H1 (cell line): Measurements from ENCODE around the gene ALPG.

Experiments used
- FOSL1 ChIP-seq: IDR thresholded peaks from 2 replicates; pipeline ENCODE4 v1.6.1; 2011; ENCODE audit warnings: mild to moderate bottlenecking, low read depth, low read length, moderate library complexity; ENCODE audit not compliant: insufficient read depth
- POLR2A ChIP-seq, 2 experiments: IDR thresholded peaks; 1 replicate in 1 of 2; 2 replicates in 1 of 2; pipeline ENCODE4 v1.6.1; 2011; ENCODE audit warnings: low read depth in 2 of 2, low read length in 2 of 2, mild to moderate bottlenecking in 2 of 2; ENCODE audit errors: control extremely low read depth in 1 of 2
- RFX5 ChIP-seq: IDR thresholded peaks from 2 replicates; pipeline ENCODE4 v1.6.1; 2011; ENCODE audit warnings: low read depth, low read length, improper control_type of control experiment, borderline replicate concordance
- ZNF274 ChIP-seq: IDR thresholded peaks from 2 replicates; pipeline ENCODE4 v1.7.0; 2012; ENCODE audit warnings: low read length, borderline replicate concordance; ENCODE audit errors: extremely low read depth
- TF ChIP-seq, protein P1 (sequence below), 3 experiments: IDR thresholded peaks; 1 replicate in 2 of 3; 2 replicates in 1 of 3; pipeline versions ENCODE4 v1.5.1 to v1.6.1; 2011; ENCODE audit warnings: low read length in 3 of 3, mild to moderate bottlenecking in 3 of 3, inconsistent platforms in 2 of 3, low read depth in 1 of 3, moderate library complexity in 1 of 3; ENCODE audit not compliant: insufficient read depth in 1 of 3; ENCODE audit errors: control extremely low read depth in 1 of 3
- TF ChIP-seq, protein P2 (sequence below): IDR thresholded peaks from 2 replicates; pipeline ENCODE4 v1.6.1; 2011; ENCODE audit warnings: low read length, improper control_type of control experiment

DNA sequence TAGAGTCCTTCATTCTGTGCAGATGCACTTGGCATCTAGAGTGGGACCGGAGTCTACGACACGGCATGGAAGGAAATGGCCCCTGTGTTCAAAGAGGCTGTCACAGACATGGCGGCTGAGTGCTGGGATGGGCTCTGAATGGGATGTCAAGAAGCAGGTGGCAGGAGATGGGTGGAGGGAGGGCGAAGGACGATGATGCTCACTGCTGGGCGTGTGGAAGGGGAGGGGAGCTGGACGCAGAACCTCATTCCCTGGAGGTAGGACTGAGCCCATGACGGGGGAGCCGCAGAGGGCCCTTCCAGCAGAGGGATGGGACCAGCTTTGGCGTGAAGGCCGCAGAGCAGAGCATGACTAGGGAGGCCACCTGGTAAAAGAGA lies 30.5 kb downstream of the ALPG start:
- TF ChIP-seq POLR2A (IDR thresholded peaks at IDR 0.05; ENCODE audit: control extremely low read depth in 1 of 2, low read depth in 2 of 2, low read length in 2 of 2) (no peak), RFX5 (no peak), ZNF274 (no peak), FOSL1 (no peak)
- TF ChIP-seq, protein P1, sequence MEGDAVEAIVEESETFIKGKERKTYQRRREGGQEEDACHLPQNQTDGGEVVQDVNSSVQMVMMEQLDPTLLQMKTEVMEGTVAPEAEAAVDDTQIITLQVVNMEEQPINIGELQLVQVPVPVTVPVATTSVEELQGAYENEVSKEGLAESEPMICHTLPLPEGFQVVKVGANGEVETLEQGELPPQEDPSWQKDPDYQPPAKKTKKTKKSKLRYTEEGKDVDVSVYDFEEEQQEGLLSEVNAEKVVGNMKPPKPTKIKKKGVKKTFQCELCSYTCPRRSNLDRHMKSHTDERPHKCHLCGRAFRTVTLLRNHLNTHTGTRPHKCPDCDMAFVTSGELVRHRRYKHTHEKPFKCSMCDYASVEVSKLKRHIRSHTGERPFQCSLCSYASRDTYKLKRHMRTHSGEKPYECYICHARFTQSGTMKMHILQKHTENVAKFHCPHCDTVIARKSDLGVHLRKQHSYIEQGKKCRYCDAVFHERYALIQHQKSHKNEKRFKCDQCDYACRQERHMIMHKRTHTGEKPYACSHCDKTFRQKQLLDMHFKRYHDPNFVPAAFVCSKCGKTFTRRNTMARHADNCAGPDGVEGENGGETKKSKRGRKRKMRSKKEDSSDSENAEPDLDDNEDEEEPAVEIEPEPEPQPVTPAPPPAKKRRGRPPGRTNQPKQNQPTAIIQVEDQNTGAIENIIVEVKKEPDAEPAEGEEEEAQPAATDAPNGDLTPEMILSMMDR (IDR thresholded peaks at IDR 0.05; ENCODE audit: control extremely low read depth in 1 of 3, insufficient read depth in 1 of 3, low read depth in 1 of 3, low read length in 3 of 3): no peak
- TF ChIP-seq, protein P2, sequence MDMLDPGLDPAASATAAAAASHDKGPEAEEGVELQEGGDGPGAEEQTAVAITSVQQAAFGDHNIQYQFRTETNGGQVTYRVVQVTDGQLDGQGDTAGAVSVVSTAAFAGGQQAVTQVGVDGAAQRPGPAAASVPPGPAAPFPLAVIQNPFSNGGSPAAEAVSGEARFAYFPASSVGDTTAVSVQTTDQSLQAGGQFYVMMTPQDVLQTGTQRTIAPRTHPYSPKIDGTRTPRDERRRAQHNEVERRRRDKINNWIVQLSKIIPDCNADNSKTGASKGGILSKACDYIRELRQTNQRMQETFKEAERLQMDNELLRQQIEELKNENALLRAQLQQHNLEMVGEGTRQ: no peak
